NCI-H524 treated with DMSO at 0.1 percent for 48 hours (cell line): ENCODE measurements around the gene SZT2.
"Not testable (repeated sequence)": the region's sequence is repeated elsewhere in the genome, so short reads cannot be mapped to it uniquely, and the experiment has no call there.

Experiments used
- DNase-seq: peaks from one replicate; lab custom pipeline; 2025; lab: John Stamatoyannopoulos, UW

SZT2 gene

DNA sequence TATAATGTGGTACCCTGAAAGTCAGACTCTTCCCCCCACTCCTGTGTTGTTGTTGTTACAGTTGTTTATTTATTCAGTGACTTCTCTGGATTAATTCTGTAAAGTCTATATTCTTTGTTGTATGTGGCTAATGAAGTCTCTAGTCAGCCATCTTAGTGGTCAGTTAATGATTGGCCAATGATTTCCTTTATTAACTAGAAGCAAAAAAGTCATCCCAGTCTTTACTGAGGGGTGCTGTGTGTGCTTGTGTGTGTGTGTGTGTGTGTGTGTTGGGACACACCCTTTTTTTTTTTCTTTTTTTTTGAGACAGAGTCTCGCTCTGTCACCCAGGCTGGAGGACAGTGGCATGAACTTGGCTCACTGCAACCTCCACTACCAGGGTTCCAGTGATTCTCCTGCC, 101.4 kb downstream of the SZT2 start:
- DNase-seq = no peak

- DNase-seq = no peak
Measured at GRCh38 chr1:43492826-43493225, 103.1 kb downstream of the SZT2 start.

- no peak for DNase-seq
Measured at GRCh38 chr1:43493661-43494450, 104.2 kb downstream of the SZT2 start.

DNA sequence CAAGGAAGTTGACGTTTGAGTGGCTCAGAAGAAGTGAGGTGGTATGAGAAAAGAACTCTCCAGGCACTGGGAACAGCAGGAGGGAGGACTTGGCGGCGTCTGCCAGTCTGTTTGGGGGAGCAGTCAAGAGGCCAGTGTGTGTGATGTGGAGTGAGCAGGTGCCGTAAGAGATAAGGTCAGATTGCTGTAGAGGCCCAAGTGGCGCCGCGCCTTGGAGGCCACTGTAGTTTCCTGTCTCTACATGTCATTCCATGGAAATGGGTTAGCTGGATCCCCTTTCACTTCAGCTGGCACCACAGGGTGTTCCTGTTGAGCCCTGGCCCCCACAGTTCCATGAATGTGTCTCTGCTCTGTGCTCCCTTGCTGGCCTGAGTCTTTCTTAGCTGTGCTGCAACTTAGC, 105.5 kb downstream of the SZT2 start:
- DNase-seq = no peak

GRCh38 chr1:43499898-43500297, 110.2 kb downstream of the SZT2 start:
- DNase-seq = no peak

- DNase-seq = not testable (repeated sequence)
Measured at GRCh38 chr1:43501806-43502205, 112.1 kb downstream of the SZT2 start.

- DNase-seq = no peak
Measured at GRCh38 chr1:43503534-43503933, 113.8 kb downstream of the SZT2 start.
